ENCODE results near the gene GREM2. TPM values are rescaled to one million over a fixed set of nuclear protein-coding genes. Genes with fewer than 3 reads are reported as not detected.
A peak's percentile ranks its signal among the peaks of the same experiment; 100 is the strongest.

Gene GREM2
- total RNA-seq, 6 donors from 2014 or later = 0.22 to 0.88 (median 0.39) TPM; not detected in 1

DNA sequence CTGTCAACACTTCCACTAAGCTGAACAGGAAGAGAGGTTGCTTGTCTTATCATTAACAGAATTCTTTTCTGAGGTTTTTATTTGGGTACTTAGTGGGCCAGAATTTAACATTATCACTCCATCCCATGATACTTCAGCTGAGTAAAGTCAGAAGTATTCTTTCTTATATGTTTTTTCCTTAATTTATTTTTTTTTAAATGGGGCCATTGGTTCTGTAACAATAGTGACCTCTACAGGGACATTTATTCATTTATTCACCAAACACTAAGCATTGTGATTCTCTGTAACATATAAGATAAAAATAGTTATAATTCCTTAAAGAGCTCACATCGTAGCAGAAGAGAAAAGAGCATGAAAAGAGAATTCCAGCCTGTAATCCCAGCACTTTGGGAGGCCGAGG, 9.8 kb downstream of the GREM2 start:
- DNase-seq (no peak), ATAC-seq (ENCODE audit: low FRiP score in 2 of 2) (no peak)
- H3K27ac ChIP-seq = no peak overlapping the region
- 78 to 79% methylated on average over 2 of the region's 2 CpGs for WGBS, 2 donors
- no peaks in the 10 kb centered on the region for H3K9me3 ChIP-seq
- H3K4me1 ChIP-seq = no peaks in the 10 kb centered on the region
- no peaks in the 10 kb centered on the region for H3K36me3 ChIP-seq
- H3K27me3 ChIP-seq = no peaks in the 10 kb centered on the region
- no peak overlapping the region for H3K4me3 ChIP-seq
- TF ChIP-seq POLR2AphosphoS5 (IDR thresholded peaks at IDR 0.05) (no peak), POLR2A (IDR thresholded peaks at IDR 0.05) (no peak), EP300 (IDR thresholded peaks at IDR 0.05) (no peak)
- TF ChIP-seq, protein P1, sequence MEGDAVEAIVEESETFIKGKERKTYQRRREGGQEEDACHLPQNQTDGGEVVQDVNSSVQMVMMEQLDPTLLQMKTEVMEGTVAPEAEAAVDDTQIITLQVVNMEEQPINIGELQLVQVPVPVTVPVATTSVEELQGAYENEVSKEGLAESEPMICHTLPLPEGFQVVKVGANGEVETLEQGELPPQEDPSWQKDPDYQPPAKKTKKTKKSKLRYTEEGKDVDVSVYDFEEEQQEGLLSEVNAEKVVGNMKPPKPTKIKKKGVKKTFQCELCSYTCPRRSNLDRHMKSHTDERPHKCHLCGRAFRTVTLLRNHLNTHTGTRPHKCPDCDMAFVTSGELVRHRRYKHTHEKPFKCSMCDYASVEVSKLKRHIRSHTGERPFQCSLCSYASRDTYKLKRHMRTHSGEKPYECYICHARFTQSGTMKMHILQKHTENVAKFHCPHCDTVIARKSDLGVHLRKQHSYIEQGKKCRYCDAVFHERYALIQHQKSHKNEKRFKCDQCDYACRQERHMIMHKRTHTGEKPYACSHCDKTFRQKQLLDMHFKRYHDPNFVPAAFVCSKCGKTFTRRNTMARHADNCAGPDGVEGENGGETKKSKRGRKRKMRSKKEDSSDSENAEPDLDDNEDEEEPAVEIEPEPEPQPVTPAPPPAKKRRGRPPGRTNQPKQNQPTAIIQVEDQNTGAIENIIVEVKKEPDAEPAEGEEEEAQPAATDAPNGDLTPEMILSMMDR (IDR thresholded peaks at IDR 0.05) = no peak

DNA sequence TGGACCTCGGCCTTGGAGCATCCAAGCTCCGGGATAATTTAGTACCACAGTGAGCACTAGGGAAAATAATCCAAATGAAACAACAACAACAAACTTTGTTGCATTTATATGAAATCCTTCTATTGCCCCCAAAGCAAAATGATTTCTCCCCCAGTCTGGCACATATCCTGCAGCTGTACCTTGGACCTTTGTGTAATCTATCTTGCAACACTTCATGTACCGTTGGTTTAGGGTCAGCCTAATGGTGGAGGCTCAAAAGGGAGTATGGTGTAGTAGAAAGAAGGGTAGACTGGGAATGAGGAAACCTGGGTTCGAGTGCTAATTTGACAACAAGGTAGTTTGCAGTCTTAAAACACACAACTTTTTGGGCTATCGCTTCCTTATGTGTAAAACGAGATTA, 12.1 kb downstream of the GREM2 start:
- H3K4me1 ChIP-seq = no peaks in the 10 kb centered on the region
- ATAC-seq (ENCODE audit: low FRiP score in 2 of 2) (no peak), DNase-seq (no peak)
- TF ChIP-seq POLR2A (IDR thresholded peaks at IDR 0.05) (no peak), EP300 (IDR thresholded peaks at IDR 0.05) (no peak)
- no peaks in the 10 kb centered on the region for H3K9me3 ChIP-seq
- no peaks in the 10 kb centered on the region for H3K36me3 ChIP-seq
- WGBS, 2 donors = 72 to 85% methylated on average over 6 of the region's 6 CpGs
- no peak overlapping the region for H3K4me3 ChIP-seq
- H3K27ac ChIP-seq = no peak overlapping the region
- no peaks in the 10 kb centered on the region for H3K27me3 ChIP-seq

DNA sequence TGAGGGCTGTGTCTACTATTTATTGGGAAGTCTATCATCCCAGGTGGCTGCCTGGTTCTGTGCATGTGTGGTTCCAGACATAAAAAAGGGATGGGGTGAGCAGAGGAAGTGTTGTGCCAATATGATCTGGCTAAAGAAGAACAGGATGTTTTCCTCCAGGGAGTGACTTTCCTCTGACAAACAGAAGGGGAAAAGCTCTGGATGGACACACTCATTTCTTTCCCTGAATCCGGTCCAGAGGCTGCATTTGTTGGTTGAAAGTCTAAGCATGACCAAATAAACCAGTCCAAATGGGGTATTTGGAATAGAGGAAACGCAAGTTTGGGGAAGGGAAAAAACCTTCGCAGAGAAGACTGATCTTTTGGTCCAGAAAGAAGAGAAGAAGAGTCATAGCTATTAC, 12.7 kb downstream of the GREM2 start:
- no peaks in the 10 kb centered on the region for H3K36me3 ChIP-seq
- no peaks in the 10 kb centered on the region for H3K9me3 ChIP-seq
- ATAC-seq (ENCODE audit: low FRiP score in 2 of 2) = no peak
- no peaks in the 10 kb centered on the region for H3K27me3 ChIP-seq
- no peak overlapping the region for H3K4me3 ChIP-seq
- TF ChIP-seq EP300 (IDR thresholded peaks at IDR 0.05) = no peak
- TF ChIP-seq POLR2A (IDR thresholded peaks at IDR 0.05) = no peak
- no peak for TF ChIP-seq POLR2AphosphoS5 (IDR thresholded peaks at IDR 0.05)
- TF ChIP-seq, protein P1 (IDR thresholded peaks at IDR 0.05) = no peak
- 73 to 77% methylated on average over 3 of the region's 3 CpGs for WGBS, 2 donors
- no peak for DNase-seq
- H3K4me1 ChIP-seq = no peaks in the 10 kb centered on the region
- H3K27ac ChIP-seq = no peak overlapping the region

DNA sequence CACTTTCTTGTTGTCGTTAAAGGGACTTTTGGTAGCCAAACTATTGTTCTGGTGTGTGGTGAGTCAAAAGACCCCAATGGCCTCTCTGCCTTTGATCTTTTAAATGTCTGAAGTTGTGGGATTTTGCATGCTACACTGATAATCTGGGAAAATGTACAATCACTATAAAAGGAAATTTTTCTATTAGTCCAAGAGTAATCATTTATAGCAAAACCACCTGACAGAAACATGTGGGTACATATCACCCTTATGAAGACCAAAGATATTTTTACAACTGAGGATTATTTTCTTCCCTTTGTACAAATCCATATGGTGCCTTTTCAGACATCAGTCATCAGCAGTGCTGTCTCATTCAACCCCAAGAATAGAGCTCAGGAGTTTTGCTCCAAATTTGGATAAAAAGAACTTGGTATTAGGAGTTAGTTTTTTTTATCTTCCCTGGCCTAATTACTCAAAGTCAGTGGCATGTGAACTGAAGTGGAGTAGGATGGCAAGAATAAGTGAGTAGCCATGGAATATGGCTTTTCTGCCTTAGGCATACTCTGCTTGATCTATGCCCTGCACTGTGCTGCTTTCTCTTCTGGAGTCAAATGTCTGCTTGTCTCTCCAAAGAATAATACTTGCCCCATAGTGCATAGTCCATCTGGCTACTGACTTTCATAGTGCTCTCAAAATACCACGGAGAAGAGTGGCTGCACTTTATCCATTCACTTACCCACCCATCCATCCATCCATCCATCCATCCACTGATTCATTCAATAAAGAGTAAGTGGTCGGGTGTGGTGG, 13.5 kb downstream of the GREM2 start:
- no peaks in the 10 kb centered on the region for H3K4me1 ChIP-seq
- no peaks in the 10 kb centered on the region for H3K36me3 ChIP-seq
- TF ChIP-seq, protein P1 (IDR thresholded peaks at IDR 0.05) = no peak
- TF ChIP-seq POLR2A (IDR thresholded peaks at IDR 0.05) (no peak), EP300 (IDR thresholded peaks at IDR 0.05) (no peak), POLR2AphosphoS5 (IDR thresholded peaks at IDR 0.05) (no peak)
- H3K27ac ChIP-seq = no peak overlapping the region
- WGBS, 2 donors = 75 to 86% methylated on average over 3 of the region's 3 CpGs
- H3K4me3 ChIP-seq = no peak overlapping the region
- no peaks in the 10 kb centered on the region for H3K27me3 ChIP-seq
- DNase-seq (no peak), ATAC-seq (ENCODE audit: low FRiP score in 2 of 2) (no peak)
- no peaks in the 10 kb centered on the region for H3K9me3 ChIP-seq

DNA sequence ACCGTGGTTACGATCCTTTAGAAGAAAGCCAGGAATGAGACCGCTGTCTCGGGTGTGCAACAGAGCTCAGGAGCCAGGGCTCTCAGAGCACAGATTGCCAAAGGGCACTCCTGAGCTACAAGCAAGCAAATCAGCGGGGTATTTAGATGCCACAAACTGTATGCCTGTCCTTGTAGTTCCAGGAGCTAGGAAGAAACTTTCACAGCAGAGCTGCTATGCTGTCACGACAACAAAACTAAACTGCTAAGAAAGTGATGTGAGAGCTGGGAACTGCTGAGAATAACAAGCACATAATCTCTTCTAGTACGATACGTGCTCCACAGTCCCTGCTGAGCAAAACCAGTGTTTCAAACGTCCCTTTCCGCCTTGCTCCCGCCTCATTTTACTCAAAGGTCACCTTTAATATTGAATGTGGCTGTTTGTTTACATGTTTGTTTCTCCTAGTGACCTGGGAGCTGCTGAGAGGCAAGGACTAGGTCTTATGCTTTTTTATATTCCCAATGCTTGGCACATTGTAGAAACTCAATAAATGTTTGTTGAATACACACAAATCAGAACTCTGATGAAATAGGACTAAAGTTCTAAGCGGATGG, 14.7 kb downstream of the GREM2 start:
- ATAC-seq (ENCODE audit: low FRiP score in 2 of 2) (peak in 1 of 2 donors; percentile 21), DNase-seq (no peak)
- H3K4me3 ChIP-seq = peak overlapping the region in 1 of 4 donors; percentile 6
- no peaks in the 10 kb centered on the region for H3K9me3 ChIP-seq
- H3K4me1 ChIP-seq = no peaks in the 10 kb centered on the region
- no peak for TF ChIP-seq POLR2AphosphoS5 (IDR thresholded peaks at IDR 0.05)
- TF ChIP-seq, protein P1 (IDR thresholded peaks at IDR 0.05) = no peak
- TF ChIP-seq EP300 (IDR thresholded peaks at IDR 0.05) = no peak
- no peak for TF ChIP-seq POLR2A (IDR thresholded peaks at IDR 0.05)
- WGBS, 2 donors = 50 to 65% methylated on average over 12 of the region's 12 CpGs
- H3K36me3 ChIP-seq = no peaks in the 10 kb centered on the region
- no peaks in the 10 kb centered on the region for H3K27me3 ChIP-seq
- H3K27ac ChIP-seq = peak overlapping the region in 1 of 4 donors; percentile 34

Measured in upper lobe of left lung (tissue), 6 donors.